Measurements from ENCODE around the gene FGF14.
A peak's percentile ranks its signal among the peaks of the same experiment; 100 is the strongest.

FGF14 gene

GRCh38 chr13:101730420-101731000, 671.3 kb downstream of the FGF14 start:
- no peak overlapping the region for H3K27ac ChIP-seq

GRCh38 chr13:101728615-101729014, 673.2 kb downstream of the FGF14 start:
- no peaks in the 10 kb centered on the region for H3K9me3 ChIP-seq (replicated peaks in 1 of 11)
- H3K27ac ChIP-seq: no peak overlapping the region
- no peak overlapping the region for H3K4me2 ChIP-seq
- H3K4me1 ChIP-seq: peaks cover 0 to 7% (median 0%) of the 10 kb centered on the region in 10 experiments; a peak in 2 of 20 replicates
- H3K9ac ChIP-seq: no peak overlapping the region
- no peak for TF ChIP-seq Cebpa-rat (IDR thresholded peaks at IDR 0.05)
- no peak overlapping the region for H3K4me3 ChIP-seq
- H3K36me3 ChIP-seq: no peaks in the 10 kb centered on the region
- H3K27me3 ChIP-seq: no peaks in the 10 kb centered on the region
- no peaks in the 10 kb centered on the region for H4K20me1 ChIP-seq

More at GRCh38 chr13:101730420-101731000, 671.3 kb downstream of the FGF14 start:
- Histone ChIP-seq H3K36me3 (no peaks in the 10 kb centered on the region), H3K9ac (no peak overlapping the region), H4K20me1 (no peaks in the 10 kb centered on the region), H3K4me3 (no peak overlapping the region), H3K9me3 (replicated peaks in 1 of 11) (no peaks in the 10 kb centered on the region), H3K4me2 (no peak overlapping the region), H3K4me1 (peaks cover 0 to 7% (median 0%) of the 10 kb centered on the region in 10 experiments; a peak in 2 of 20 replicates), H3K27me3 (no peaks in the 10 kb centered on the region)
- TF ChIP-seq Cebpa-rat (IDR thresholded peaks at IDR 0.05): no peak

DNA sequence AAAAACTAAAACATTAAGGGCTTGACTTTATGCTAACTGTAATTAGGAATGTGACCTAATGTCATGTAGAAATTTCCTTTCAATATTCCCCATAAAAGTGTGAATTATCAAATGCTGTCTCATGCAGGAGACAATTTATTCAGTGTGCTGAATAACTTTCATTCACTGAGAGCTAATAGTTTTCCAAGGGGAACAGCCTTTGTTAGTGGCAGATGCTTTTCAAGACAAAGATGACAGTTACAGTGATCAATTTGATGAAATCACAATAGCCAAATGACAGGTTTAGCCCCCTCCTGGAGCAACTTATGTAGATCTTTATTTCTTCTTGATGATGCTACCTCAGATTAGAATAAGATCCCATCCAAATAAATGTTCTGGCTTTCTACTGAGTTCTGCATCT, 673.8 kb downstream of the FGF14 start:
- Histone ChIP-seq H3K4me1 (peaks cover 0 to 7% (median 0%) of the 10 kb centered on the region in 10 experiments; a peak in 2 of 20 replicates), H3K36me3 (no peaks in the 10 kb centered on the region), H3K4me3 (no peak overlapping the region), H3K27ac (no peak overlapping the region), H3K9me3 (replicated peaks in 1 of 11) (no peaks in the 10 kb centered on the region), H4K20me1 (no peaks in the 10 kb centered on the region), H3K27me3 (no peaks in the 10 kb centered on the region), H3K4me2 (no peak overlapping the region), H3K9ac (no peak overlapping the region)
- TF ChIP-seq Cebpa-rat (IDR thresholded peaks at IDR 0.05): no peak

- Histone ChIP-seq H3K27ac (no peak overlapping the region), H3K4me3 (no peak overlapping the region), H3K27me3 (no peaks in the 10 kb centered on the region), H4K20me1 (no peaks in the 10 kb centered on the region), H3K4me2 (no peak overlapping the region), H3K4me1 (peaks cover 0 to 7% (median 0%) of the 10 kb centered on the region in 10 experiments; a peak in 2 of 20 replicates), H3K36me3 (no peaks in the 10 kb centered on the region), H3K9ac (no peak overlapping the region), H3K9me3 (replicated peaks in 1 of 11) (no peaks in the 10 kb centered on the region)
- no peak for TF ChIP-seq Cebpa-rat (IDR thresholded peaks at IDR 0.05)
These were observed 674.7 kb downstream of the FGF14 start for GRCh38 chr13:101727118-101727517.

DNA sequence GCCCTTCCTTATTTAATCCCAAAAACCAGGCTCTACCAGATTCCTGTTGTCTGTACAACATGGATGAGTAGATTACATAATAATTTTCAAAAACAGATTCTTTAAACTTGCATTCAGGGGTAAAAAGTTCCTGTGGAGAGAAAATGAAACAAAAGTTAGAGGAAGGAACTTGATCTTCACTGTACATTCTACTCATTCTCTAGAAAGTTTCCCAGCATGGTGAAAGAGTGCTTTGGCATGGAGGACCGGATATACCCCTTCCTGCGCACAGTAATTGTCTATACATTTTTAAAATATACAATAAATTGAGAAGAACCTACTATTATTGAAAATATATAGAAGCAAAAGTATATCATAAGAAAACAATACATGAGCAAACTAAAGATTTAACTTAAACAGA, 675.2 kb downstream of the FGF14 start:
- H3K27ac ChIP-seq: peak overlapping the region in 2 of 11 experiments; percentile 11 to 44; a peak in 2 of 22 replicates
- no peaks in the 10 kb centered on the region for H3K36me3 ChIP-seq
- no peaks in the 10 kb centered on the region for H3K27me3 ChIP-seq
- no peaks in the 10 kb centered on the region for H4K20me1 ChIP-seq
- no peak overlapping the region for H3K9ac ChIP-seq
- H3K9me3 ChIP-seq (replicated peaks in 1 of 11): no peaks in the 10 kb centered on the region
- no peak for TF ChIP-seq Cebpa-rat (IDR thresholded peaks at IDR 0.05)
- H3K4me3 ChIP-seq: no peak overlapping the region
- H3K4me2 ChIP-seq: peak overlapping the region in 2 of 11 experiments; percentile 30 to 68; a peak in 3 of 22 replicates
- H3K4me1 ChIP-seq: peaks cover 0 to 7% (median 0%) of the 10 kb centered on the region in 10 experiments; a peak in 2 of 20 replicates

DNA sequence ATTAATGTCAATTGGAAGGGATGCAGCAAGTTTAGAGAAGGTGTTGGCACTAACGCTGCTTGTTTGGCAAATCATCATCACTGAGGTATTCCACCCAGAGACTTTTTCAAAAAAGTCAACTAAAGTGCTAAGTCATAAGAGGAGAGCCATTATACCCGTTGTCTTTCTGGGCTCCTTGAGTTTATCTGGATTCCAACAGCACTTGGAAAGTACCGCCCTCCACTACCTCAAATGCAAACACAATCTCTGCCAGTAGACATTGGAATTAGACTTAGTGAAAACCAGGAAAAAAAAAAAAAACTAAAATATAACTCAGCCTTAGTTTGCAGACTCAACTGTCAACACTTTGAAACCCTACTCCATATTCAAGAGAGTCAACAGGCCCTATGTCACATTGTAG, 683.4 kb downstream of the FGF14 start:
- no peak for TF ChIP-seq Cebpa-rat (IDR thresholded peaks at IDR 0.05)
- no peaks in the 10 kb centered on the region for H4K20me1 ChIP-seq
- no peaks in the 10 kb centered on the region for H3K36me3 ChIP-seq
- H3K27ac ChIP-seq: no peak overlapping the region
- no peaks in the 10 kb centered on the region for H3K4me1 ChIP-seq
- no peak overlapping the region for H3K4me2 ChIP-seq
- H3K9me3 ChIP-seq (replicated peaks in 1 of 11): no peaks in the 10 kb centered on the region
- no peaks in the 10 kb centered on the region for H3K27me3 ChIP-seq
- H3K4me3 ChIP-seq: no peak overlapping the region
- H3K9ac ChIP-seq: no peak overlapping the region

GRCh38 chr13:101717353-101717752, 684.5 kb downstream of the FGF14 start:
- H3K9me3 ChIP-seq (replicated peaks in 1 of 11): no peaks in the 10 kb centered on the region
- no peak overlapping the region for H3K9ac ChIP-seq
- no peak overlapping the region for H3K4me2 ChIP-seq
- no peak overlapping the region for H3K4me3 ChIP-seq
- peaks cover 0 to 5% (median 0%) of the 10 kb centered on the region in 10 experiments; a peak in 4 of 20 replicates for H3K4me1 ChIP-seq
- no peaks in the 10 kb centered on the region for H3K27me3 ChIP-seq
- no peak for TF ChIP-seq Cebpa-rat (IDR thresholded peaks at IDR 0.05)
- no peak overlapping the region for H3K27ac ChIP-seq
- H4K20me1 ChIP-seq: no peaks in the 10 kb centered on the region
- no peaks in the 10 kb centered on the region for H3K36me3 ChIP-seq

GRCh38 chr13:101714195-101714594, 687.7 kb downstream of the FGF14 start:
- TF ChIP-seq Cebpa-rat (IDR thresholded peaks at IDR 0.05): no peak
- Histone ChIP-seq H3K27ac (no peak overlapping the region), H3K9ac (no peak overlapping the region), H3K4me3 (no peak overlapping the region), H3K27me3 (no peaks in the 10 kb centered on the region), H3K4me1 (peaks cover 0 to 24% (median 0%) of the 10 kb centered on the region in 10 experiments; a peak in 6 of 20 replicates), H3K36me3 (no peaks in the 10 kb centered on the region), H4K20me1 (no peaks in the 10 kb centered on the region), H3K9me3 (replicated peaks in 1 of 11) (0 out of 22 replicates have a peak, but pooled peaks cover 0 to 6% (median 0%) of the 10 kb centered on the region in 11 experiments), H3K4me2 (no peak overlapping the region)

DNA sequence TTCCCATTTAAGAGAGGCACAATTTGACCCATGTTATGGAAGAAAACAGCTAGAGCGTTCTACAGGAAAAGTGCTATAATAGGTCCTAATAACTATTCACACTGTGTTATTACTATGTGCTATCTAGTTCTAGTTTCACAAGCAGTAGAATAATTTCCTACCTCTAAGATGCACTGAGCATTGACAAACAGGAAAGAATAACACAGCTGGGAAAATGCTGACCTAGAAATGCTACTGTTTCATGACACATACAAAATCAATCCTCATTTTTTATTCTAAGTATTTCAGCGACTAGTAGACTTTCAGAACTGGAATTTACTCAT, 689.9 kb downstream of the FGF14 start:
- Histone ChIP-seq H3K27ac (peak overlapping the region in 5 of 11 experiments; percentile 2 to 31 (median 16); a peak in 4 of 22 replicates), H3K36me3 (no peaks in the 10 kb centered on the region), H3K27me3 (no peaks in the 10 kb centered on the region), H3K4me1 (peaks cover 6 to 39% (median 16%) of the 10 kb centered on the region in 10 experiments), H3K9ac (no peak overlapping the region), H3K4me2 (peak overlapping the region in 4 of 11 experiments; percentile 17 to 68 (median 39); a peak in 5 of 22 replicates), H3K9me3 (replicated peaks in 1 of 11) (0 out of 22 replicates have a peak, but pooled peaks cover 0 to 6% (median 0%) of the 10 kb centered on the region in 11 experiments), H3K4me3 (no peak overlapping the region), H4K20me1 (no peaks in the 10 kb centered on the region)
- TF ChIP-seq Cebpa-rat (IDR thresholded peaks at IDR 0.05): no peak

All from BLaER1 treated with 17β-estradiol and CSF1 and Interleukin-3, amounts not matched to agents 10 nM and 100 nM (cell line).